ENCODE measurements around the gene USH1C.
A peak's percentile ranks its signal among the peaks of the same experiment; 100 is the strongest.

USH1C gene

DNA sequence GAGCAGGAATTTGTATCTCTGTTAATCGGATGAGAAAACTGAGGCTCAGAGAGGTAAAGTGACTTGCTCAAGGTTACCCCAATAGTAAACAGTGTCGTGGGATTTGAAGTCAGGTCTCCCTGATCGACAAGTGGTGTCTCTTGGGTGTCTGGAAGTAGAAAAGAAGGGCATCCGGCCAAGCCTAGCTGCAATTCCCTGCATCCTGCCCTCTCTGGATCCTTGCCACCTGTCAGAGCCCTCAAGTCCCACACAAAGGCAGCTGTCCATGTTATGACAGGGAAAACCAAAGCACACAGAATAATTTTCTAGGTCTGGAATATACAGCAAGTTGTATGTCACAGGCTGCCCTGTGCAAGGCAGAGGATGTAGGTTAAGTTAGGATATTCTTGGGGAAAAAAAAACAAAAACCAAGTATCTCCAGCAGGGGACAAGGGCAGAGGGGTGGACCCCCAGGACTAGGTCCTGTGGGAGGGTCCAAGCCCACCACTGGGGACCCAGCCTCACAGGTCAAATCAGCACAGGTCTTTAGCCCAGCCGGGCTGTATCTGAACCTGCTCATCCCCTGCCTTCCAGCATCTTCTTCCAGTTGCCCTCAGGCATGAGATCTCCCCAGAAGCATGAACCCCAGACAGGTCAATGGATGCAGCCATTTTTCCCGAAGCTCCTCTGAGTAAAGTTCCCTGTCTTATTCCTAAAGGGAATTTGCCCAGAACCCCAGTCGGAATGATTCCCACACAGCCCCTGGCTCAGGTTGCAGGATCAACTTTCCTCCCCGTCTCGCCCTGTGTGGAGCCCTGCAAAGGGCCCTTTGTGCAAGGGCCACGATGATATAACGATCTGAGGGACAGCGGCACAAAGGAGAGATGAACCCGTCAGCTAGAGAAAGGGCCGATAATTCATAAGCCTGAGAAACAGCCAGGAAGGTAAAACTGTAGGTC lies 15.0 kb downstream of the USH1C start:
- no peak for DNase-seq (ENCODE audit: low read depth)
- TF ChIP-seq, protein P1, sequence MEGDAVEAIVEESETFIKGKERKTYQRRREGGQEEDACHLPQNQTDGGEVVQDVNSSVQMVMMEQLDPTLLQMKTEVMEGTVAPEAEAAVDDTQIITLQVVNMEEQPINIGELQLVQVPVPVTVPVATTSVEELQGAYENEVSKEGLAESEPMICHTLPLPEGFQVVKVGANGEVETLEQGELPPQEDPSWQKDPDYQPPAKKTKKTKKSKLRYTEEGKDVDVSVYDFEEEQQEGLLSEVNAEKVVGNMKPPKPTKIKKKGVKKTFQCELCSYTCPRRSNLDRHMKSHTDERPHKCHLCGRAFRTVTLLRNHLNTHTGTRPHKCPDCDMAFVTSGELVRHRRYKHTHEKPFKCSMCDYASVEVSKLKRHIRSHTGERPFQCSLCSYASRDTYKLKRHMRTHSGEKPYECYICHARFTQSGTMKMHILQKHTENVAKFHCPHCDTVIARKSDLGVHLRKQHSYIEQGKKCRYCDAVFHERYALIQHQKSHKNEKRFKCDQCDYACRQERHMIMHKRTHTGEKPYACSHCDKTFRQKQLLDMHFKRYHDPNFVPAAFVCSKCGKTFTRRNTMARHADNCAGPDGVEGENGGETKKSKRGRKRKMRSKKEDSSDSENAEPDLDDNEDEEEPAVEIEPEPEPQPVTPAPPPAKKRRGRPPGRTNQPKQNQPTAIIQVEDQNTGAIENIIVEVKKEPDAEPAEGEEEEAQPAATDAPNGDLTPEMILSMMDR (IDR thresholded peaks at IDR 0.05; ENCODE audit: insufficient read depth, low read depth, low read length, missing control alignments) = no peak
- H3K4me3 ChIP-seq (ENCODE audit: low read depth, low read length) = no peak overlapping the region

GRCh38 chr11:17528181-17528691 lies 16.0 kb downstream of the USH1C start:
- DNase-seq (ENCODE audit: low read depth) = peak; percentile 40
- TF ChIP-seq, protein P1 (IDR thresholded peaks at IDR 0.05; ENCODE audit: insufficient read depth, low read depth, low read length, missing control alignments) = peak; percentile 68
- no peak overlapping the region for H3K4me3 ChIP-seq (ENCODE audit: low read depth, low read length)

GRCh38 chr11:17527628-17527995 lies 16.6 kb downstream of the USH1C start:
- TF ChIP-seq, protein P1 (IDR thresholded peaks at IDR 0.05; ENCODE audit: insufficient read depth, low read depth, low read length, missing control alignments) = no peak
- no peak for DNase-seq (ENCODE audit: low read depth)
- H3K4me3 ChIP-seq (ENCODE audit: low read depth, low read length) = no peak overlapping the region

- no peak overlapping the region for H3K4me3 ChIP-seq (ENCODE audit: low read depth, low read length)
- DNase-seq (ENCODE audit: low read depth) = no peak
- TF ChIP-seq, protein P1 (IDR thresholded peaks at IDR 0.05; ENCODE audit: insufficient read depth, low read depth, low read length, missing control alignments) = no peak
Observed at GRCh38 chr11:17526931-17527627, 17.1 kb downstream of the USH1C start.

- no peak overlapping the region for H3K4me3 ChIP-seq (ENCODE audit: low read depth, low read length)
- no peak for DNase-seq (ENCODE audit: low read depth)
- TF ChIP-seq, protein P1 (IDR thresholded peaks at IDR 0.05; ENCODE audit: insufficient read depth, low read depth, low read length, missing control alignments) = no peak
Observed at GRCh38 chr11:17526326-17526725, 17.9 kb downstream of the USH1C start.

GRCh38 chr11:17525570-17525969 lies 18.6 kb downstream of the USH1C start:
- no peak overlapping the region for H3K4me3 ChIP-seq (ENCODE audit: low read depth, low read length)
- DNase-seq (ENCODE audit: low read depth) = no peak
- TF ChIP-seq, protein P1 (IDR thresholded peaks at IDR 0.05; ENCODE audit: insufficient read depth, low read depth, low read length, missing control alignments) = no peak

All from GM12865 (cell line).